Activated CD8-positive, alpha-beta memory T cell treated with anti-CD3 and anti-CD28 coated beads, Interleukin-2, amount 50 U/mL, for 48 hours (primary cell): ENCODE measurements around the gene GPRASP1.
"Not testable (repeated sequence)": the region's sequence is repeated elsewhere in the genome, so short reads cannot be mapped to it uniquely, and the experiment has no call there.

Experiments used
- DNase-seq: peaks from one replicate; pipeline ENCODE4 v3.0.0-alpha.2; 2020

The GPRASP1 gene, protein sequence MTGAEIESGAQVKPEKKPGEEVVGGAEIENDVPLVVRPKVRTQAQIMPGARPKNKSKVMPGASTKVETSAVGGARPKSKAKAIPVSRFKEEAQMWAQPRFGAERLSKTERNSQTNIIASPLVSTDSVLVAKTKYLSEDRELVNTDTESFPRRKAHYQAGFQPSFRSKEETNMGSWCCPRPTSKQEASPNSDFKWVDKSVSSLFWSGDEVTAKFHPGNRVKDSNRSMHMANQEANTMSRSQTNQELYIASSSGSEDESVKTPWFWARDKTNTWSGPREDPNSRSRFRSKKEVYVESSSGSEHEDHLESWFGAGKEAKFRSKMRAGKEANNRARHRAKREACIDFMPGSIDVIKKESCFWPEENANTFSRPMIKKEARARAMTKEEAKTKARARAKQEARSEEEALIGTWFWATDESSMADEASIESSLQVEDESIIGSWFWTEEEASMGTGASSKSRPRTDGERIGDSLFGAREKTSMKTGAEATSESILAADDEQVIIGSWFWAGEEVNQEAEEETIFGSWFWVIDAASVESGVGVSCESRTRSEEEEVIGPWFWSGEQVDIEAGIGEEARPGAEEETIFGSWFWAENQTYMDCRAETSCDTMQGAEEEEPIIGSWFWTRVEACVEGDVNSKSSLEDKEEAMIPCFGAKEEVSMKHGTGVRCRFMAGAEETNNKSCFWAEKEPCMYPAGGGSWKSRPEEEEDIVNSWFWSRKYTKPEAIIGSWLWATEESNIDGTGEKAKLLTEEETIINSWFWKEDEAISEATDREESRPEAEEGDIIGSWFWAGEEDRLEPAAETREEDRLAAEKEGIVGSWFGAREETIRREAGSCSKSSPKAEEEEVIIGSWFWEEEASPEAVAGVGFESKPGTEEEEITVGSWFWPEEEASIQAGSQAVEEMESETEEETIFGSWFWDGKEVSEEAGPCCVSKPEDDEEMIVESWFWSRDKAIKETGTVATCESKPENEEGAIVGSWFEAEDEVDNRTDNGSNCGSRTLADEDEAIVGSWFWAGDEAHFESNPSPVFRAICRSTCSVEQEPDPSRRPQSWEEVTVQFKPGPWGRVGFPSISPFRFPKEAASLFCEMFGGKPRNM (N-terminal part only)

DNA sequence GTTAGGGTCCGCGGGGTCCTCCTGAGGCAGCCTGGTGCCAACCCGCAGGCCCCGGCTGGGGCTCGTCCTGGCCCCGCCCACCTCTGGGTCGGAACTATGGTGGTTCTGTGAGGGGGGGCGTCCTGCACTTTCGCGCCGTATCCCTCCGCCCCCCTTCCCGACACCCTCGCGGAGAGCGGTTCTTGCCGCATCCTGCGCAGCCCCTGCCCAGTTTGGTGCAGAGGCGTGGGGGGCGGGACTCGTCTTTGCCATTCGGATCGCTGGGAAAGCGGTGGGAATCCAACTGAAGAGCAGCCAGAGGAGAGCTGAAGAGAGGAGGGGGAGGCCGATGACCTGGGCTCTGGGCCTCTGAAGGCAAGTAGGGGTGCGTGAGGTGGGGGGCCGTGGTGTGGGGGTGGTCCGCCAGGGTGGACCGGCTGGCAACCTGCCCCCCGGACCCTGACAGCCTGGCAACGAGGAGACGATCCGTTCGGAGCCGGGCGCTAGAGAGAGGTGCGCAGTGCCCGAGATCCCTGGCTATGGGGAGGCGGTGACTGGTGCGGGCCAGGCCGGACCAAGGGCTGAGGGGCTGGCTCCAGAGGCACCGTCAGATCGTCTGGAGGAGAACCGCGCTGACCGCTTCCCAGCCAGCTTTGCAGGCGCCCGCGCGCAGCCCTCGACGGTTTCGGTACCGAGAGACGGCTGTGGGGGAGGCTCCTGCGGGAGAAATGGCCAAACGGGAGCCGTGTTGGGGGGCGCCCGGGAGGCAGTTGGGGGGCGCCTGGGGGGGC, at the start of gene GPRASP1:
TSS of gene GPRASP1 (plus strand) at position 242 of the 770 bp plus-strand sequence. CDS start 2,431 bp downstream, outside the sequence.
- peak; percentile 60 for DNase-seq

DNA sequence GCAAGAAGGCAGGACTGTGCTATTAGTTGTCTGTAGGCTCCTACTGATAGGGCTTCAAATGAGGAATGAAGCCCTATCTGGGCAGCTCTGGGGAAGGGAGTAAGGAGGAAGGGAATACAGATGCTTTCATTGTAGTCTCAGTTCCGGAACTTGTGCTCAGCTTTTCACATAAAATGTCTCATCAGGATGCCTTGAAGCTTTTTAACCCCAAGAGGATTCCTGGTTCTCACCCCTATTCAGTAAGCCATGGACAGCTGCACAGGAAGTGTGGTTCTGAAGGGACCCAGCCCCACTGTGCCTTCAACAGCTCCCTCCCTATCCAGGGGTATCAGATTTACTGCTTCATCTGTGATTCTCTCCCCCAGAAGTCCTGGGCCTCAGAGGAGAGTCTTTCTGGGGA, 47.0 kb upstream of the GPRASP1 start:
- no peak for DNase-seq

DNA sequence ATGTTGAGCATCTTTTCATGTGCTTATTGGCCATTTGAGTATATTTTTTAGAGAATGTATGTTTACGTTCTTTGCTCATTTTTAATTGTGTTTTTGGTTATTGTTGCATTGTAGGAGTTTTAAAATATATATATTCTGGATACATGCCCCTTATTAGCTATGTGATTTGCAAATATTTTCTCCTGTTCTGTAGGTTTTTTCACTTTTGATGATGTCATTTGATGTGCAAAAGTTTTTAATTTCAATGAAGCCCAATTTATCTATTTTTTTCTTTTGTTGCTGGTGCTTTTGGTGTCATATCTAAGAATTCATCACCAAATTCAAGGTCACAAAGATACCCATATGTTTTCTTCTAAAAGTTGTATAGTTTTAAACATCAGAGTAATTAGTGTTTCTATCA, 45.2 kb upstream of the GPRASP1 start:
- no peak for DNase-seq

DNA sequence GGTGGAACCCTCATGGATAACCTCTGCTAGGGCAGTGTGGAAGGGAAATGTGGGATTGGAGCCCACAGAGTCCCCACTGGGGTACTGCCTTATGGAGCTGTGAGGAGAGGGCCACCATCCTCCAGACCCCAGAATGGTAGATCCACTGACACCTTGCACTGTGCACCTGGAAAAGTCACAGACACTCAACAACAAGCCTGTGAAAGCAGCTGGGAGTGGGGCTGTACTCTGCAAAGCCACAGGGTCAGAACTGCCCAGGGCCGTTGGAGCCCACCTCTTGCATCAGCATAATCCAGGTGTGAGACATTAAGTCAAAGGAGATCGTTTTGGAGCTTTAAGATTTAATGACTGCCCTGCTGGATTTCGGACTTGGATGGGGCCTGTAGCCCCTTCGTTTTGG, 40.4 kb upstream of the GPRASP1 start:
- no peak for DNase-seq

DNA sequence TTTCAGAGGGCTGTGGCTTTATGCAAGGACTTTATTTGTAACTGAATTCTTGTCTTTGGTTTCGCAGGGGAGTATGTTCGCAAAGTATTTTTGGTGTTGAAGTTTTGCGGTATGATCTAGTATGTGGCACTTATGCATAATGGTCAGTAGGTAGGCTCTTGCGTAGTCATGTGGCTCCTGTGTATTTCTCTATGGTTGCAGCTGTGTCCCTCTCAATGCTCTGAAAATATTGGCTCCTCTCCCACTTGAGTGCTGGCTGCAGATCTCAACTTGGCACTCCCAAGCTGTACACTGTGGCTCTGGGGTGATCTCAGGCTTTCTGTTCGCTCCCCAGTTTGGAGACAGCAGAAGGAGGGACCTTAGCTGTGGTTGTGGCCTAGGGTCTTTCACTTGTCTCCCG, 27.2 kb upstream of the GPRASP1 start:
- DNase-seq, result no peak

DNA sequence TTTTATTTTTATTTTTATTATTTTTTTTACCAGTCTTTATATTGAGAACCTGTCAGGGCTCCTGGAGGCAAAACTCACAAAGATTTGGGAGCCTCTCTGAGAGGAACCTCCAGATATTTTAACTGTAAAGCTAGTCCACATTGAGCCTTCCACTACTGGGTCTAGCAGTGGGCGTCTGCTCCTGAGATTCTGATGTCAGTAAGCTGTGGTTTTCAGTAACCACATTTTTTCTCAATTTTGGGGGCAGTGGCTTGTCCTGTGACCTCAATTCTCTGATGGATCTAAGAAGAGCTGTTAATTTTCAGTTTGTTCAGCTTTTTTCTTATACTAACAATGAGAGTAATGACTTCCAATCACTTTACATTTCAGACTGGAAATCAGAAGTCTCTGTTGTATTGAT, 23.6 kb upstream of the GPRASP1 start:
- no peak for DNase-seq

DNA sequence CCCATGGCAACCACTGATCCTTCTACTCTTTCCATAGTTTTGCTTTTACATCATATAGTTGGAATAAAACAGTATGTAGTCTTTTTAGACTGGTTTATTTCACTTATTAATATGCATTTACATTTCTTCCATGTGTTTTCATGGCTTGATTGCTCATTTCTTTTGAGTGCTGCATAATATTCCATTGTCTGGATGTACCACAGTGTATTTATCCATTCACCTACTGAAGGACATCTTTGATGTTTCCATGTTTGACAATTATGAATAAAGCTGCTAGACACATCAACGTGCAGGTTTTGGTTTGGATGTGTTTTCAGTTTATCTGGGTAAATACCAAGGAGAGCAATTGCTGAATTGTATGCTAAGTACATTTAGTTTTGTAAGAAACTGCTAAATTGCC, 13.7 kb upstream of the GPRASP1 start:
- DNase-seq, result no peak

DNA sequence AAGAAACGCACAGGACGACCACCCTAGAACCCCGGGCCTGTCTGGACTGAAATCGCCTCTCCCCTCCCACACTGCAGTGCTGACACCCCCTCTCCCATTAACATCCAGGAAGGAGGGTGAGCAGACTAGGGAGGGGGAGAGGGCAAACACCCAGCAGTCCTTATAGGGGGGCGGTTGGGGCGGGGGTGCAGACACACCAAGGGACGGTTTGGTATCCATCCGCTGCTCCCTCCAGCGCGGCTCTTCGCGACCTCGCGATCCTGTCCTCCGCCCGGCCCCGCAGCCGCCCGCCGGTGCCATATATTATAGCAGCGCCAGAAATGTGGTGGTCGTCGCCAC, 411 bp upstream of the GPRASP1 start:
- no peak for DNase-seq

DNA sequence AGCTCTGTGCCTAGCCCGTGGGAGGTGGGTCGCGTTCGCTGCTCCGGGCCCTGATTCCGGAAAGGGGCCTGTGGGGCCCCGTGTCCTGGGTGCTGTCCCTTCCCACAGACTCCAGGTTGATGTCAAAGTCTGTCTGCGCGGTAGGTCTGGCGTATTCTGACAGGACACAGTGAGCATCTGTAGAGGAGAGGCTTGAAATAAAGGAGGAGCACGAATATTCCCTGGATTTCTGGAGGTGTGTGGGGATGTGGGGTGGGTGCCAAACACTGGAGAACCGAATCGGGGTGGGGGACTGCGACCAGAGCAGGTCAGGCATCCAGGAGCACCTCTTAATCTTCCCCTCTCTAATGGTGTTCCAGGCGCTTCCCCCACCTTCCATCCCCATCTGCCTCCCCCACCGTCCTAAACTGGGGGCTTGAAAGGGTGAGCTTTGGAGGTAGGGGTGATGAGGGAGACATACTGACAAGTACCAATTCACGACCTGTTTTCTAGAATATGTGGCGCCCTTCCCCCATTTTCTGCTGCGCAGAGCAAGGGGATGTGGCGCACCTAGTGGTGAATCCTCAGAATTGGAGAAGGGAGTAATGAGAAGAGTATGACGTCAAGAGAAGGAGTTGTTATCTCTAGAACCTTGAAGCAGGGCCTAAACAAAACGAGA, 877 bp downstream of the GPRASP1 start:
- peak; percentile 56 for DNase-seq

DNA sequence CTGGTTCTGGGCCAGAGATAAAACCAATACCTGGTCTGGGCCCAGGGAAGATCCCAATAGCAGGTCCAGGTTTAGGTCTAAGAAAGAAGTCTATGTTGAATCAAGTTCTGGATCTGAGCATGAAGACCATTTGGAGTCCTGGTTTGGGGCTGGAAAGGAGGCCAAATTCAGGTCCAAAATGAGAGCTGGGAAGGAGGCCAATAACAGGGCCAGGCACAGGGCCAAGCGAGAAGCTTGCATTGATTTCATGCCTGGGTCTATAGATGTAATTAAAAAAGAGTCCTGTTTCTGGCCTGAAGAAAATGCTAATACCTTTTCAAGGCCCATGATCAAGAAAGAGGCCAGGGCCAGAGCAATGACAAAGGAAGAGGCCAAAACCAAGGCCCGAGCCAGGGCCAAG, 3.4 kb downstream of the GPRASP1 start:
- DNase-seq, result no peak

DNA sequence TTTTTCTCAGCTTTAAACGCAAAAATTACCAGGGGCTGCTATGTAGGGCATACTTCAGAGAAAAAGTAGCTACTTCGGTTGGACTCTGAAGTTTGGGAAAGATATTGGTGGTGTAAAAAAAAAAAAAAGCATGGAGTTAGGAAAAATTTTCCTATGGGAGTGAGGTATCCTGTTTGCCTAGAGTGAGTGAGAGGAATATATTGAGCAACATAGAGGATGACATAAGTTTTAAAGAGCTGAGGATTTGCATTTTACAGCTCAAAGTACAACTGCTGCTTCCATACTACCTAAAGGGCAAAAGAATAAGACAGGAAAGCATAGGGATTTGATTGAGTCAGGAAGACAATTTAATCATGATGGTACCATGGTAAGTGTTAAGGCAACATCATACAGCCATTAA, 7.3 kb downstream of the GPRASP1 start:
- DNase-seq, result no peak

DNA sequence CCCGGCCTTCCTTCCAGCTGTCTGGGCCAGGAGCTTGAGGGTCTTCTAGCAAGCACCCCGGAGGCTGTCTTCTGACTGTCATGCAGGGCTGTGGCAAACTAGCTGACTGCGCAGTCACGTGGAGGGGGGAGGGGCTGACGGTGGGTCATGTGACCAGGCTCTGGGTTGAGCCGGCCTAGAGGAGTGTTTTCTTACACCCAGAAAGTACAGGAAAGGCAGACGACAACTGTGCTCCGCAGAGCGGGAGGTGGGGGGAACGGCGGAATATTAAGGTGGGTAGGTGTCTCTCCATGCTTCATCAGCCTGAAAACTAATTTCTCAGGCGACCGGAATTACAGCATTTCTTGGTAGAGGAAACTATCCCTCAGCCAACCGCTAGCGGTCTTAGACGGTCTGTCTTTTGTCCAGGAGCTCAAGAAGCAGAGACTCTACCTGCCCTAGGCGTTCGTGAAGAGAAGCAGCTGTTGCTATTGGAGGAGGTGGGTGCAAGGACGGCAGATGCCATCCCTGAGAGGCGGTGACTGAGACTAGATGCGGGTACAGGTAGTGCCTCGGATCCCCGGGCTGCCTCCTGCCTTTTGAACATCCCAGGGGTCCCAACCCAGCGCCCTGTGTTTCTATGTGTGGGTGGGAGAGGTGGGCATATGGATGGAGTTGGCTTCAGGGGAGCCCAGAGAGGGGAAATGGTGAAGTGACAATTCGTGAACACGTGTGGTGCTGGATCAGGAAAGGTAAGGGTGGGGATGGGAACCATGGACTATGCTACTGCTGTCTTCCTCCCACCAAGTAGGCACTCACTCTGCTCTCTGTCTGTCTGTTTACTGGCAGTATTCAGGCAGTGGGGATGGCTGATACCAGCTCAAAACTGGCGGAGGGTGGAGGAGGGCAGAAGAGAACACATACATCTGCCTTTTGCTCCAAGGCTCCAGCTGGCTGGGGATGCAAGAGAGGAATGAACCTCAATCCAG, 8.8 kb downstream of the GPRASP1 start:
- DNase-seq, result peak; percentile 85

DNA sequence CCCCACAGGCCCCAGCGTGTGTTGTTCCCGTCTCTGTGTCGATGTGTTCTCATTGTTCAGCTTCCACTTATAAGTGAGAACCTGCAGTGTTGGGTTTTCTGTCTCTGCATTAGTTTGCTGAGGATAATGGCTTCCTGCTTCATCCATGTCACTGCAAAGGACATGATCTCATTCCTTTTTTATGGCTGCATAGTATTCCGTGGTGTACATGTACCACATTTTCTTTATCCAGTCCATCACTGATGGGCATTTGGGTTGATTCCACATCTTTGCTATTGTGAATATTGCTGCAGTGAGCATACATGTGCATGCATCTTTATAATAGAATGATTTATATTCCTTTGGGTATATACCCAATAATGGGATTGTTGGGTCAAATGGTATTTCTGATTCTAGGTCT, 12.5 kb downstream of the GPRASP1 start:
- DNase-seq, result not testable (repeated sequence)

DNA sequence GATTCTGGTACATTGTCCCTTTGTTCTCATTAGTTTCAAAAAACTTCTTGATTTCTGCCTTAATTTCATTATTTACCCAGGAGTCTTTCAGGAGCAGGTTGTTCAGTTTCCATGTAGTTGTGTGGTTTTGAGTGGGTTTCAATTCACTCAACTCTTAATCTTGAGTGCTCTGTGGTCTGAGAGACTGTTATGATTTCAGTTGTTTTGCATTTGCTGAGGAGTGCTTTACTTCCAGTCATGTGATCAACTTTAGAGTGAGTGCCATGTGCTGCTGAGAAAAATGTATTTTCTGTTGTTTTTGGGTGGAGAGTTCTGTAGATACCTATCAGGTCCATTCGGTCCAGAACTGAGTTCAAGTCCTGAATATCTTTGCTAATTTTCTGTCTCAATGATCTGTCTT, 15.8 kb downstream of the GPRASP1 start:
- not testable (repeated sequence) for DNase-seq

DNA sequence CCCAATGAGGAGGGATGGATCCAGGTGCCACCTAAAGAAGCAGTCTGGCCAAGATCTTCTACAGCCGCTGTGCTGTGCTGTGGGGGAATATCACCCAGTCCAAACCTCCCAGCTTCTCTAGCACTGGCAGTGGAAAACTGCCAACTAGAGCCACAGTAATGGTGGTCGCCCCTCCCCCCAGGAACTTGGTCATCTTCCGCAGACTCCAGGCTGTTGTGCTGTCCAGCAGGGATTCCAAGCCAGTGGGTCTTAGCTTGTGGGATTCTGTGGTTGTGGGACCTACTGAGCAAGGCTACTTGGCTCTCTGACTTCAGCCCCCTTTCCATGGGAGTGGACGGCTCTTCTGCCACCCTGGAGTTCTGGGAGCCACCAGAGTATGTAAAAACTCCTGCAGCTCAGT, 18.2 kb downstream of the GPRASP1 start:
- no peak for DNase-seq

DNA sequence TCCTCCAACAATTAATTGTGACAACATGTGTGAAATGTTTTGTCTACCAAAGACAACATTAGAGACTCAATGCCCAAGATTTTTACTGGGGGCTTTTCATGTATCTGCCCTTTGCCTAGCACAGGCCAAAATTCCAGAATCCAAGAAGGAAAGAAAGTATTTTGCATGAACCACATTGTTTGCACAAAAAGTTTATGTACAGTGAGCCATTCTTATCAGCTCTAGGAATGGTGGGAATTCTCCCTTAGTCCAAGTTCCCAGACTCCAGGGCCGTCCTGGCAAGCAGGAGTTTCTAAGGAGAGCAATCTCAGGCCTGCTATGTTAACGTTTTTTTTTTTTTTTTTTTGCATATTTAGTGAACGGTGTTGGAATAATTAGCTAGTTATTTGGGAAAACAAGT, 21.6 kb downstream of the GPRASP1 start:
- DNase-seq, result no peak

DNA sequence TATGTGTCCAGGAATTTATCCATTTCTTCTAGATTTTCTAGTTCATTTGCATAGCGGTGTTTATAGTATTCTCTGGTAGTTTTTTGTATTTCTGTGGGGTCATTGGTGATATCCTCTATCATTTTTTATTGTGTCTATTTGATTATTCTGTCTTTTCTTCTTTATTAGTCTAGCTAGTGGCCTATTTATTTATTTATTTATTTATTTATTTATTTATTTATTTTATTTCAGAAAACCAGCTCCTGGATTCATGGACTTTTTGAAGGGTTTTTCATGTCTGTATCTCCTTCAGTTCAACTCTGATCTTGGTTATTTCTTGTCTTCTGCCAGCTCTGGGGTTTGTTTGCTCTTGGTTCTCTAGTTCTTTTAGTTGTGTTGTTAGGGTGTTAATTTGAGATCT, 26.2 kb downstream of the GPRASP1 start:
- not testable (repeated sequence) for DNase-seq

DNA sequence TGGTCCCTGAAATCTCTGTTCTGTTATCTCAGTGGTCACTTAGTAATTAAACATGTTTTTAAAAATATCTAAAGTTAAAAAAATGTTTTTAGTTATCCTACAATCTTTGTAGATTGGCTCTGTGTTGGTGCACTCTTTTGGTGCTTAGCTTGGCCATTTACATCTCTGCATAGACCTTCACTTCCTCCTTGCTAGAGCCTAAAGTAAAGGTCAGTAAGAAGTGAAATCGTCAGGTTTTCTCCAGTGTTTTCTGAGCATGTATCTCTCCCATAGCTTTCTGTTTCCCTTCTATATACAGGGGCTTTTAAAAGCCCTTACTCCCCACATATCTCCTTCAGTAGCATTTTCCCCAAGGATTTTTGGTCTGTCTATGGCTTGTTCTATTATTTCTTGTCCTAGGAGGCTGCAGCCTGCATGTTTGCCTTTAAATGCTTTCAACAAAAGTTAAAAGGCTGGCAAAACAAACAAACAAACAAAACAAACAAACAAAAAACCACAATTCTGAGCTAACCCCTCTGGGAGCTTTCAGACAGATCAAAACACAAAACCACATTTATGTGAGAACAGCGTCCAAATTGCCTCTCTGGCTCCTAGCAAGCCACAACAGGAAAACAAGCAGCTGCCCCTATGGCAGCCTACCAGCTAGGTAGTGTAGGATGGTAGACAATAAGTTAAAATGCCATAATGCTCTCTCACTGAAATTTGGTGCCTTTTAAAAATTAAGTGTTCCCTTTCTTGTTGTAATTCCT, 33.7 kb downstream of the GPRASP1 start:
- DNase-seq, result no peak

DNA sequence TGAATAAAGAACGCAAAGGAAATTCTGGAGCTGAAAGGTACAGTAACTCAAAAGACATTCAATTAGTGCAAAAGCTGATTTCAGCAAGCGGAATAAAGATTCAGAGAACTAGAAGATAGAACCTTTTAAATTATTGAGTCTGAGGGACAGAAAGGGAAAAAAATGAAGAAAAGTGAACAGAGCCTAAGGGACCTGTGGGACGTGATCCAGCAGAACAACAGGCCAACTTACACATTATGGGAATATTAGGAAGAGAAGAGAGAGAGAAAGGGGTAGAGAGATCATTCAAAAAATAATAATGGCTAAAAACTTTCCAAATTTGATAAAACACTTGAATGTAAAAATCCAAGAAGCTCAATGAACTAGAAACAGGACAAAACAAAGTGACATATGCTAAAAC, 43.5 kb downstream of the GPRASP1 start:
- no peak for DNase-seq

DNA sequence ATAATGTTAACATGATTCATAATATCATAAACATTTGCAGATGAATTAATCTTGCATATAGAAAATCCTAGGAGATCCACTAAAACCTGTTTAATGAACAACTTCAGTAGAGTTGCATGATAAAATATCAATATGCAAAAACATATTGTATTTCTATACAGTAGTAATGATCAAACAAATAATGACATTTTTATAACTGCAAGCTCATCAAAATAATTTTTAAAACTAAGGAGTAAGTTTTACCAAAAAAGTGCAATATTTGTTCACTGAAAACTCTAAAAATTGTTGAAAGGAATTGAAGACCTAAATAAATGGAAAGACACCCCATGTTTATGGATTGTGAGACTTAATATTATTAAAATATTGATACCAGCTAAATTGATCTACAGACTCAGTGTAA, 45.0 kb downstream of the GPRASP1 start:
- no peak for DNase-seq
